ENCODE measurements around the gene ZC3H7B. TPM values are rescaled to one million over a fixed set of nuclear protein-coding genes. Genes with fewer than 3 reads are reported as not detected.

Gene ZC3H7B
- total RNA-seq, 1 experiment from 2014 or later, result 42.0 TPM

DNA sequence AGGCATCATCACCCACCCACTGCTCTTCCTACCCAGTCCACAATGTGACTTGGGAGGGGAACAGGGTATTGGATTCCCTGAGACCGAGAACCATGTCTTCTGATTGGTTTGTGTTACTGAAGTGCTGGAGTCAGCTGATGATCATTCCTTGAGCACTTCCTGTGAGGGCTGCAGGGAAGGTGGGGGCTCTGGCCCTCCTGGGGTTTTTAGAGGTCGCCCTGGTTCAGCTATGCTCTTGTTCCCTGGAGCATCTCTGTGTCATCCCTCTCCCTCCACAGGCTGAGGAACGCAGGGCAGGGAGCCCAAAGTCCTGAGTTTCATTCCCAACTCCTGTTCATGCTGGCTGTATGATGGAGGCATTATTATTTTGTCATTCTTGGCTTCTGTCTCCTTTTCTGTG, 6.7 kb downstream of the ZC3H7B start:
- H4K20me1 ChIP-seq (ENCODE audit: insufficient read depth), result no peaks in the 10 kb centered on the region
- no peak overlapping the region for H3K9ac ChIP-seq (ENCODE audit: low read length)
- TF ChIP-seq ZFX (IDR thresholded peaks at IDR 0.05), result no peak
- no peak for TF ChIP-seq ZNF274 (IDR thresholded peaks at IDR 0.05; ENCODE audit: low read depth, low read length)
- TF ChIP-seq FOSL1 (IDR thresholded peaks at IDR 0.05; ENCODE audit: low read depth), result no peak
- TF ChIP-seq YY1 (IDR thresholded peaks at IDR 0.05; ENCODE audit: extremely low read depth, insufficient replicate concordance, low read depth, low read length), result no peak
- no peak for TF ChIP-seq CEBPB (IDR thresholded peaks at IDR 0.05; ENCODE audit: low read depth)
- TF ChIP-seq EZH2phosphoT487 (IDR thresholded peaks at IDR 0.05; ENCODE audit: borderline replicate concordance), result no peak
- no peak overlapping the region for H3K4me3 ChIP-seq (replicated peaks in 1 of 2; ENCODE audit: low read depth in 1 of 2, low read length in 2 of 2)
- ChIA-PET RAD21 (ENCODE audit: low non-redundant PET in 1 of 2, low total read pairs in 2 of 2, uncharacterized antibody in 2 of 2, unreplicated experiment in 2 of 2) (no interaction called here), POLR2A (no interaction called here), CTCF (no interaction called here)
- no TSS peak for BruUV-seq (replicated peaks)
- intact Hi-C loops (cut with micrococcal nuclease), result no loop called here
- peaks cover 79% of the 10 kb centered on the region for H3K79me2 ChIP-seq (ENCODE audit: insufficient read depth, low read length)
- ATAC-seq (no peak), DNase-seq (ENCODE audit: low read depth, low spot score) (no peak)
- H3K36me3 ChIP-seq (ENCODE audit: control insufficient read depth in 1 of 2, insufficient read depth in 2 of 2, low read length in 2 of 2), result no peaks in the 10 kb centered on the region
- H3K9me2 ChIP-seq (ENCODE audit: insufficient read depth), result no peaks in the 10 kb centered on the region
- H2AFZ ChIP-seq (ENCODE audit: low read depth, low read length, poor library complexity, severe bottlenecking), result no peak overlapping the region
- no peak overlapping the region for H3K4me2 ChIP-seq (ENCODE audit: low read length)
- H3K4me1 ChIP-seq (ENCODE audit: control insufficient read depth in 1 of 2, insufficient read depth in 2 of 2, low read length in 2 of 2), result peaks cover 9 to 36% of the 10 kb centered on the region in 2 experiments; a peak in 3 of 4 replicates
- H3K27ac ChIP-seq (ENCODE audit: low read depth, low read length), result no peak overlapping the region
- no peaks in the 10 kb centered on the region for H3K9me3 ChIP-seq (ENCODE audit: control insufficient read depth in 1 of 2, insufficient read depth in 1 of 2, low read depth in 1 of 2, low read length in 2 of 2)
- H3K27me3 ChIP-seq (ENCODE audit: insufficient read depth, low read length), result no peaks in the 10 kb centered on the region

DNA sequence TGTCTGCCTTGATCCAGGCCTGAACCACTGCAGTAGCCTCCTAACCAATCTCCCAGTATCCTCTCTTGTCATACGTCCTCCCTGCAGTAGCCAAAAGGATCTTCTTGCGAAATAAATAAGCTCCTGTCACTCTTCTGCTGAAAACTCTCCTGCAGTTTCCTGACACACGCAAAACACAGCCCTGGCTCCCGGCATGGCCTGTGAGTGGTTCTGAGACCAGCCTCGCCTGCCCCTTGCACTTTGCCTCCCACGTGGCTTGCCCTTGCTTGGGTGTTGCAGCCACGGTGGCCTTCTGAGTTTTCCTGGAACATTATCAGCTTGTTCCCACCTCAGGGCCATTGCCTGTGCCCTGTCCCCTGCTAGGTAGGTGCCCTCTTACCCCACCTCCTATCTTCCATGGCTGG, 7.2 kb downstream of the ZC3H7B start:
- RAD21 ChIA-PET (ENCODE audit: low non-redundant PET in 1 of 2, low total read pairs in 2 of 2, uncharacterized antibody in 2 of 2, unreplicated experiment in 2 of 2), result no interaction called here
- Histone ChIP-seq H3K4me1 (ENCODE audit: control insufficient read depth in 1 of 2, insufficient read depth in 2 of 2, low read length in 2 of 2) (peaks cover 8 to 31% of the 10 kb centered on the region in 2 experiments; a peak in 3 of 4 replicates), H3K4me3 (replicated peaks in 1 of 2; ENCODE audit: low read depth in 1 of 2, low read length in 2 of 2) (no peak overlapping the region), H3K9ac (ENCODE audit: low read length) (no peak overlapping the region), H3K27ac (ENCODE audit: low read depth, low read length) (no peak overlapping the region), H4K20me1 (ENCODE audit: insufficient read depth) (no peaks in the 10 kb centered on the region), H3K36me3 (ENCODE audit: control insufficient read depth in 1 of 2, insufficient read depth in 2 of 2, low read length in 2 of 2) (no peaks in the 10 kb centered on the region), H3K9me2 (ENCODE audit: insufficient read depth) (no peaks in the 10 kb centered on the region), H3K9me3 (ENCODE audit: control insufficient read depth in 1 of 2, insufficient read depth in 1 of 2, low read depth in 1 of 2, low read length in 2 of 2) (no peaks in the 10 kb centered on the region), H3K4me2 (ENCODE audit: low read length) (no peak overlapping the region), H2AFZ (ENCODE audit: low read depth, low read length, poor library complexity, severe bottlenecking) (no peak overlapping the region), H3K79me2 (ENCODE audit: insufficient read depth, low read length) (peaks cover 78% of the 10 kb centered on the region), H3K27me3 (ENCODE audit: insufficient read depth, low read length) (no peaks in the 10 kb centered on the region)
- no peak for DNase-seq (ENCODE audit: low read depth, low spot score)
- POLR2A ChIA-PET, result no interaction called here
- no peak for ATAC-seq
- BruUV-seq (replicated peaks), result no TSS peak
- TF ChIP-seq ZFX (IDR thresholded peaks at IDR 0.05) (no peak), EZH2phosphoT487 (IDR thresholded peaks at IDR 0.05; ENCODE audit: borderline replicate concordance) (no peak), SP1 (IDR thresholded peaks at IDR 0.05; ENCODE audit: low read depth) (no peak), ZNF274 (IDR thresholded peaks at IDR 0.05; ENCODE audit: low read depth, low read length) (no peak), SIN3A (IDR thresholded peaks at IDR 0.05; ENCODE audit: low read depth) (no peak), RAD21 (IDR thresholded peaks at IDR 0.05; ENCODE audit: low read depth) (no peak)
- TF ChIP-seq, protein P1, sequence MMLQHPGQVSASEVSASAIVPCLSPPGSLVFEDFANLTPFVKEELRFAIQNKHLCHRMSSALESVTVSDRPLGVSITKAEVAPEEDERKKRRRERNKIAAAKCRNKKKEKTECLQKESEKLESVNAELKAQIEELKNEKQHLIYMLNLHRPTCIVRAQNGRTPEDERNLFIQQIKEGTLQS (IDR thresholded peaks at IDR 0.05), result no peak
- TF ChIP-seq, protein P2, sequence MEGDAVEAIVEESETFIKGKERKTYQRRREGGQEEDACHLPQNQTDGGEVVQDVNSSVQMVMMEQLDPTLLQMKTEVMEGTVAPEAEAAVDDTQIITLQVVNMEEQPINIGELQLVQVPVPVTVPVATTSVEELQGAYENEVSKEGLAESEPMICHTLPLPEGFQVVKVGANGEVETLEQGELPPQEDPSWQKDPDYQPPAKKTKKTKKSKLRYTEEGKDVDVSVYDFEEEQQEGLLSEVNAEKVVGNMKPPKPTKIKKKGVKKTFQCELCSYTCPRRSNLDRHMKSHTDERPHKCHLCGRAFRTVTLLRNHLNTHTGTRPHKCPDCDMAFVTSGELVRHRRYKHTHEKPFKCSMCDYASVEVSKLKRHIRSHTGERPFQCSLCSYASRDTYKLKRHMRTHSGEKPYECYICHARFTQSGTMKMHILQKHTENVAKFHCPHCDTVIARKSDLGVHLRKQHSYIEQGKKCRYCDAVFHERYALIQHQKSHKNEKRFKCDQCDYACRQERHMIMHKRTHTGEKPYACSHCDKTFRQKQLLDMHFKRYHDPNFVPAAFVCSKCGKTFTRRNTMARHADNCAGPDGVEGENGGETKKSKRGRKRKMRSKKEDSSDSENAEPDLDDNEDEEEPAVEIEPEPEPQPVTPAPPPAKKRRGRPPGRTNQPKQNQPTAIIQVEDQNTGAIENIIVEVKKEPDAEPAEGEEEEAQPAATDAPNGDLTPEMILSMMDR (IDR thresholded peaks at IDR 0.05 in 2 of 3, conservative IDR thresholded peaks at IDR 0.05 in 1 of 3; ENCODE audit: borderline replicate concordance in 1 of 3, insufficient read depth in 1 of 3, low read depth in 2 of 3, low read length in 2 of 3), result no peak
- intact Hi-C loops (cut with micrococcal nuclease), result no loop called here
- CTCF ChIA-PET, result no interaction called here

Measured in HCT116 (cell line).